B cell (primary cell): ENCODE results near the gene LPXN. TPM values are rescaled to one million over a fixed set of nuclear protein-coding genes. Genes with fewer than 3 reads are reported as not detected.

Experiments used
- ATAC-seq: fragments of 200-7000 bp; cut with Tn5 transposase; one replicate; pipeline ENCODE4 v1.10.0; 2021; ENCODE audit warnings: low read depth, mild to moderate bottlenecking, moderate number of reproducible peaks, moderate library complexity
- CTCF ChIA-PET: fragments of 350-600 bp; sonication (Branson Sonifier 250); formaldehyde crosslinking; loops from one replicate; lab custom pipeline; 2021; ENCODE audit warnings: antibody characterized with exemption, inconsistent platforms; lab: Charles Lee
- POLR2A ChIA-PET: fragments of 350-600 bp; sonication (Branson Sonifier 250); formaldehyde crosslinking; loops from one replicate; lab custom pipeline; 2021; ENCODE audit warnings: antibody characterized with exemption; lab: Charles Lee
- DNase-seq: peaks from one replicate; pipeline ENCODE4 v3.0.0; 2013
- H2AFZ ChIP-seq: 2 replicates; pipeline ENCODE4 v1.6.1; 2012; ENCODE audit warnings: mild to moderate bottlenecking, low read depth, low read length; ENCODE audit not compliant: insufficient read depth, poor library complexity, severe bottlenecking
- H3K27ac ChIP-seq, 2 donors: 1 replicate in 1 of 2; 2 replicates in 1 of 2; pipeline ENCODE4 v1.5.1; 2012 to 2013; ENCODE audit warnings: low read length in 2 of 2, mild to moderate bottlenecking in 2 of 2, moderate library complexity in 1 of 2
- H3K27me3 ChIP-seq, 4 experiments: fragments of 200-600 bp in 1 of 4; sonication (generic) in 1 of 4; replicated peaks in 1 of 4; 1 replicate in 2 of 4; 2 replicates in 2 of 4; pipeline versions ENCODE4 v1.6.1 to v1.7.0; 2013 to 2016; ENCODE audit warnings: low read length in 3 of 4, mild to moderate bottlenecking in 2 of 4, mixed read lengths in 1 of 4, moderate library complexity in 1 of 4; ENCODE audit not compliant: insufficient read depth in 4 of 4, control insufficient read depth in 3 of 4; ENCODE audit errors: control extremely low read depth in 1 of 4
- H3K36me3 ChIP-seq, 2 experiments: replicated peaks in 1 of 2; 1 replicate in 1 of 2; 2 replicates in 1 of 2; pipeline versions ENCODE4 v1.6.1 to v1.7.1; 2013; ENCODE audit warnings: low read length in 1 of 2; ENCODE audit not compliant: insufficient read depth in 2 of 2, control insufficient read depth in 1 of 2; ENCODE audit errors: control extremely low read depth in 1 of 2, extremely low read depth in 1 of 2
- H3K4me1 ChIP-seq, 2 donors: fragments of 200-600 bp in 1 of 2; sonication (generic) in 1 of 2; 1 replicate in 1 of 2; 2 replicates in 1 of 2; pipeline versions ENCODE4 v1.5.1 to v1.6.1; 2013 to 2017; ENCODE audit warnings: low read length in 2 of 2; ENCODE audit not compliant: control insufficient read depth in 2 of 2, insufficient read depth in 2 of 2
- H3K4me2 ChIP-seq: replicated peaks from 2 replicates; pipeline ENCODE3; 2012; ENCODE audit warnings: mild to moderate bottlenecking, low read depth, low read length; ENCODE audit not compliant: poor library complexity, severe bottlenecking
- H3K4me3 ChIP-seq, 5 experiments: fragments of 200-600 bp in 1 of 5; sonication (generic) in 1 of 5; 1 replicate in 3 of 5; 2 replicates in 2 of 5; pipeline versions ENCODE4 v1.5.1 to v1.7.0; 2011 to 2016; ENCODE audit warnings: low read length in 4 of 5, mild to moderate bottlenecking in 4 of 5, low read depth in 2 of 5, control low read depth in 1 of 5, moderate library complexity in 1 of 5; ENCODE audit not compliant: insufficient read depth in 1 of 5; ENCODE audit errors: control extremely low read depth in 1 of 5, extremely low read depth in 1 of 5
- H3K79me2 ChIP-seq: fragments of 200-600 bp; sonication (generic); one replicate; pipeline ENCODE4 v1.6.0; 2016; ENCODE audit warnings: low read length; ENCODE audit not compliant: control insufficient read depth, insufficient read depth
- H3K9ac ChIP-seq: fragments of 200-600 bp; sonication (generic); 2 replicates; pipeline ENCODE4 v1.6.1; 2017; ENCODE audit warnings: mild to moderate bottlenecking, low read length, moderate library complexity
- H3K9me3 ChIP-seq, 3 donors: one replicate each; pipeline versions ENCODE4 v1.6.1 to v1.7.1; 2013; ENCODE audit warnings: low read length in 2 of 3; ENCODE audit not compliant: control insufficient read depth in 2 of 3, insufficient read depth in 1 of 3; ENCODE audit errors: control extremely low read depth in 1 of 3
- H4K20me1 ChIP-seq: 2 replicates; pipeline ENCODE4 v1.6.0; 2012; ENCODE audit warnings: mild to moderate bottlenecking, low read length; ENCODE audit not compliant: insufficient read depth, control insufficient read depth, poor library complexity, severe bottlenecking
- H3K27ac Mint-ChIP-seq: one replicate; pipeline ENCODE4 v1.8.0; 2021; ENCODE audit warnings: mixed read lengths
- H3K27me3 Mint-ChIP-seq: one replicate; pipeline ENCODE4 v1.8.0; 2021; ENCODE audit warnings: mixed read lengths
- H3K4me1 Mint-ChIP-seq: one replicate; pipeline ENCODE4 v1.8.0; 2021; ENCODE audit warnings: mixed read lengths
- H3K4me3 Mint-ChIP-seq: one replicate; pipeline ENCODE4 v1.8.0; 2021; ENCODE audit warnings: mixed read lengths
- H3K9me3 Mint-ChIP-seq: one replicate; pipeline ENCODE4 v1.8.0; 2022; ENCODE audit warnings: mixed read lengths; ENCODE audit not compliant: insufficient read depth
- CTCF ChIP-seq: fragments of 200-600 bp; IDR thresholded peaks from one replicate; pipeline ENCODE4 v1.8.0; 2022; ENCODE audit warnings: antibody characterized with exemption, mild to moderate bottlenecking
- EZH2 ChIP-seq: IDR thresholded peaks from 2 replicates; pipeline ENCODE4 v1.6.1; 2012; ENCODE audit warnings: borderline replicate concordance, low read depth, mild to moderate bottlenecking, moderate library complexity, low read length; ENCODE audit not compliant: insufficient read depth, poor library complexity, severe bottlenecking
- WGBS: methylation state at CpG from one replicate; pipeline ENCODE4 v1.1.5; 2013; ENCODE audit warnings: missing lambda C conversion rate; ENCODE audit not compliant: insufficient coverage; 5-methylcytosine and 5-hydroxymethylcytosine counted together
- intact Hi-C: fragments of 100-400 bp; cut with micrococcal nuclease; formaldehyde crosslinking; loops from one replicate; pipeline ENCODE4 v1.10.0; 2022
- polyA plus RNA-seq: library from polyadenylated mRNA; depleted of rRNA; stranded (reverse); fragments of >200 nt; gene quantifications from 2 replicates; pipeline ENCODE4 v1.2.3, GENCODE V29; 2012
- total RNA-seq, 2 donors: library from RNA; stranded (reverse); fragments of 120-200 nt in 1 of 2; gene quantifications; 1 replicate in 1 of 2; 2 replicates in 1 of 2; pipeline versions ENCODE4 v1.2.3 to v1.2.4, GENCODE V29; 2013 to 2022

LPXN gene
- total and polyA plus RNA-seq, 2 donors (not counting 1 experiment from before 2014, with no cell fraction given), result 59.2 to 209 TPM

- no peaks in the 10 kb centered on the region for H3K27me3 Mint-ChIP-seq
- ChIA-PET CTCF (no interaction called here), POLR2A (no interaction called here)
- DNase-seq (no peak), ATAC-seq (no peak)
- Histone ChIP-seq H3K9ac (no peak overlapping the region), H3K36me3 (no peaks in the 10 kb centered on the region), H3K27ac (no peak overlapping the region), H3K4me1 (no peaks in the 10 kb centered on the region), H3K27me3 (no peaks in the 10 kb centered on the region), H3K4me3 (no peak overlapping the region), H3K9me3 (no peaks in the 10 kb centered on the region), H2AFZ (no peak overlapping the region), H4K20me1 (no peaks in the 10 kb centered on the region), H3K4me2 (no peak overlapping the region), H3K79me2 (no peaks in the 10 kb centered on the region)
- WGBS, result no CpG with 5 or more reads among the region's 2 CpGs
- no peak overlapping the region for H3K27ac Mint-ChIP-seq
- intact Hi-C loops, result no loop called here
- TF ChIP-seq CTCF (no peak), EZH2 (no peak)
- H3K9me3 Mint-ChIP-seq, result no peaks in the 10 kb centered on the region
- H3K4me1 Mint-ChIP-seq, result peaks cover 4% of the 10 kb centered on the region
- no peak overlapping the region for H3K4me3 Mint-ChIP-seq
These were observed 77.7 kb downstream of the LPXN start for GRCh38 chr11:58497951-58498350.

DNA sequence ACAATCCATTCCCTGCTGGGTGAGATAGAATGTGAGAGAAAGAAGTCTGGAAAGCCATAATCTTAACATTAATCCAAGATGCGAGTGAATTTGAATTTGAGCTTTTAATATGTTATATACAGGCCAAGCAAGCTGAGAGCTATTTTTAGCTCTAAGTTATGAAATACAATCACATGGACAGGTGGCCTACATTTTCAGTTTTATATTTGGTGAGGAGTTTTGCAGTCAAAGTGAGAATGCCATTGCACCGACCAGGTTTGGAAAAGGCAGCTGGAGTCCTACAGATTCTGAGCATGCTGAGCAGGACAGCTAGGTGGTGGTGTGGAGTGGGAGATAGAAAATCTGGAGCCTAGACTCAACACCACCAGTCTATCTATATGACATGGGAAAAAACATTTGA, 79.8 kb downstream of the LPXN start:
- ChIA-PET POLR2A (no interaction called here), CTCF (no interaction called here)
- H3K9me3 Mint-ChIP-seq, result no peaks in the 10 kb centered on the region
- no peak overlapping the region for H3K4me3 Mint-ChIP-seq
- WGBS, result no CpG with 5 or more reads among the region's 2 CpGs
- Histone ChIP-seq H3K4me2 (no peak overlapping the region), H2AFZ (no peak overlapping the region), H3K36me3 (no peaks in the 10 kb centered on the region), H3K4me3 (no peak overlapping the region), H3K27ac (no peak overlapping the region), H4K20me1 (no peaks in the 10 kb centered on the region), H3K9ac (no peak overlapping the region), H3K27me3 (no peaks in the 10 kb centered on the region), H3K79me2 (no peaks in the 10 kb centered on the region), H3K4me1 (no peaks in the 10 kb centered on the region), H3K9me3 (no peaks in the 10 kb centered on the region)
- no peaks in the 10 kb centered on the region for H3K27me3 Mint-ChIP-seq
- DNase-seq (no peak), ATAC-seq (no peak)
- H3K27ac Mint-ChIP-seq, result no peak overlapping the region
- intact Hi-C loops, result no loop called here
- peaks cover 4% of the 10 kb centered on the region for H3K4me1 Mint-ChIP-seq
- TF ChIP-seq EZH2, result no peak
- TF ChIP-seq CTCF, result no peak
